DOHH2 (cell line): ENCODE data around the gene NFIA.

Experiments used
- H3F3A ChIP-seq: fragments of 200-600 bp; sonication (generic), shearing (Covaris generic); 2 replicates; pipeline ENCODE4 v1.6.0; 2016; ENCODE audit warnings: antibody characterized with exemption, mild to moderate bottlenecking; ENCODE audit not compliant: control insufficient read depth, insufficient read depth
- H3K27ac ChIP-seq: fragments of 200-600 bp; sonication (generic); 2 replicates; pipeline ENCODE4 v1.5.1; 2014; ENCODE audit warnings: low read depth, mild to moderate bottlenecking, low read length, moderate library complexity
- H3K27me3 ChIP-seq: fragments of 200-600 bp; sonication (generic); 2 replicates; pipeline ENCODE4 v1.6.1; 2014; ENCODE audit warnings: mild to moderate bottlenecking, low read length, mixed read lengths; ENCODE audit not compliant: control insufficient read depth
- H3K36me3 ChIP-seq: fragments of 200-600 bp; sonication (generic); 2 replicates; pipeline ENCODE4 v1.6.1; 2014; ENCODE audit warnings: mild to moderate bottlenecking, low read length, moderate library complexity, mixed read lengths; ENCODE audit not compliant: control insufficient read depth
- H3K4me1 ChIP-seq: fragments of 200-600 bp; sonication (generic); 2 replicates; pipeline ENCODE4 v1.6.1; 2014; ENCODE audit warnings: mild to moderate bottlenecking, low read length, mixed read lengths; ENCODE audit not compliant: control insufficient read depth
- H3K4me2 ChIP-seq: fragments of 200-600 bp; sonication (generic); 2 replicates; pipeline ENCODE4 v1.6.0; 2014; ENCODE audit warnings: mild to moderate bottlenecking, low read length, moderate library complexity
- H3K4me3 ChIP-seq: fragments of 200-600 bp; sonication (generic); 2 replicates; pipeline ENCODE4 v1.5.1; 2014; ENCODE audit warnings: mild to moderate bottlenecking, low read length, mixed read lengths
- H3K79me2 ChIP-seq: fragments of 200-600 bp; sonication (generic); 2 replicates; pipeline ENCODE4 v1.6.1; 2014; ENCODE audit warnings: mild to moderate bottlenecking, low read length, mixed read lengths; ENCODE audit not compliant: control insufficient read depth
- H3K9me2 ChIP-seq: fragments of 200-600 bp; sonication (generic); replicated peaks from 2 replicates; pipeline ENCODE4 v1.6.1; 2014; ENCODE audit warnings: mild to moderate bottlenecking, low read length, mixed read lengths; ENCODE audit not compliant: control insufficient read depth
- H3K9me3 ChIP-seq: fragments of 200-600 bp; sonication (generic); 2 replicates; pipeline ENCODE4 v1.6.1; 2014; ENCODE audit warnings: antibody characterized with exemption, low read length, mixed read lengths; ENCODE audit not compliant: control insufficient read depth, insufficient read depth
- H4K20me1 ChIP-seq: fragments of 200-600 bp; sonication (generic); 2 replicates; pipeline ENCODE4 v1.6.0; 2014; ENCODE audit warnings: low read depth, mild to moderate bottlenecking, antibody characterized with exemption, low read length, moderate library complexity; ENCODE audit not compliant: control insufficient read depth, insufficient read depth
- EZH2phosphoT487 ChIP-seq: fragments of 200-600 bp; sonication (generic); IDR thresholded peaks from 2 replicates; pipeline ENCODE4 v1.6.1; 2017; ENCODE audit warnings: borderline replicate concordance, mild to moderate bottlenecking, antibody characterized with exemption, low read length, moderate library complexity, mixed read lengths
- TF ChIP-seq, protein P1 (sequence below): fragments of 200-600 bp; sonication (generic); IDR thresholded peaks from one replicate; pipeline ENCODE4 v1.5.1; 2014; ENCODE audit warnings: antibody characterized with exemption, mild to moderate bottlenecking, low read depth, low read length; ENCODE audit not compliant: poor library complexity, severe bottlenecking

Gene NFIA

GRCh38 chr1:61300899-61301298 lies 218.5 kb downstream of the NFIA start:
- no peak for TF ChIP-seq EZH2phosphoT487
- TF ChIP-seq, protein P1, sequence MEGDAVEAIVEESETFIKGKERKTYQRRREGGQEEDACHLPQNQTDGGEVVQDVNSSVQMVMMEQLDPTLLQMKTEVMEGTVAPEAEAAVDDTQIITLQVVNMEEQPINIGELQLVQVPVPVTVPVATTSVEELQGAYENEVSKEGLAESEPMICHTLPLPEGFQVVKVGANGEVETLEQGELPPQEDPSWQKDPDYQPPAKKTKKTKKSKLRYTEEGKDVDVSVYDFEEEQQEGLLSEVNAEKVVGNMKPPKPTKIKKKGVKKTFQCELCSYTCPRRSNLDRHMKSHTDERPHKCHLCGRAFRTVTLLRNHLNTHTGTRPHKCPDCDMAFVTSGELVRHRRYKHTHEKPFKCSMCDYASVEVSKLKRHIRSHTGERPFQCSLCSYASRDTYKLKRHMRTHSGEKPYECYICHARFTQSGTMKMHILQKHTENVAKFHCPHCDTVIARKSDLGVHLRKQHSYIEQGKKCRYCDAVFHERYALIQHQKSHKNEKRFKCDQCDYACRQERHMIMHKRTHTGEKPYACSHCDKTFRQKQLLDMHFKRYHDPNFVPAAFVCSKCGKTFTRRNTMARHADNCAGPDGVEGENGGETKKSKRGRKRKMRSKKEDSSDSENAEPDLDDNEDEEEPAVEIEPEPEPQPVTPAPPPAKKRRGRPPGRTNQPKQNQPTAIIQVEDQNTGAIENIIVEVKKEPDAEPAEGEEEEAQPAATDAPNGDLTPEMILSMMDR = no peak
- Histone ChIP-seq H3F3A (no peaks in the 10 kb centered on the region), H3K4me3 (no peak overlapping the region), H3K9me2 (no peaks in the 10 kb centered on the region), H4K20me1 (no peaks in the 10 kb centered on the region), H3K79me2 (no peaks in the 10 kb centered on the region), H3K27me3 (no peaks in the 10 kb centered on the region), H3K4me1 (no peaks in the 10 kb centered on the region), H3K9me3 (no peaks in the 10 kb centered on the region), H3K4me2 (no peak overlapping the region), H3K36me3 (no peaks in the 10 kb centered on the region), H3K27ac (no peak overlapping the region)

GRCh38 chr1:61301824-61302657 lies 219.7 kb downstream of the NFIA start:
- TF ChIP-seq, protein P1 = no peak
- TF ChIP-seq EZH2phosphoT487 = no peak
- no peaks in the 10 kb centered on the region for H3K79me2 ChIP-seq

DNA sequence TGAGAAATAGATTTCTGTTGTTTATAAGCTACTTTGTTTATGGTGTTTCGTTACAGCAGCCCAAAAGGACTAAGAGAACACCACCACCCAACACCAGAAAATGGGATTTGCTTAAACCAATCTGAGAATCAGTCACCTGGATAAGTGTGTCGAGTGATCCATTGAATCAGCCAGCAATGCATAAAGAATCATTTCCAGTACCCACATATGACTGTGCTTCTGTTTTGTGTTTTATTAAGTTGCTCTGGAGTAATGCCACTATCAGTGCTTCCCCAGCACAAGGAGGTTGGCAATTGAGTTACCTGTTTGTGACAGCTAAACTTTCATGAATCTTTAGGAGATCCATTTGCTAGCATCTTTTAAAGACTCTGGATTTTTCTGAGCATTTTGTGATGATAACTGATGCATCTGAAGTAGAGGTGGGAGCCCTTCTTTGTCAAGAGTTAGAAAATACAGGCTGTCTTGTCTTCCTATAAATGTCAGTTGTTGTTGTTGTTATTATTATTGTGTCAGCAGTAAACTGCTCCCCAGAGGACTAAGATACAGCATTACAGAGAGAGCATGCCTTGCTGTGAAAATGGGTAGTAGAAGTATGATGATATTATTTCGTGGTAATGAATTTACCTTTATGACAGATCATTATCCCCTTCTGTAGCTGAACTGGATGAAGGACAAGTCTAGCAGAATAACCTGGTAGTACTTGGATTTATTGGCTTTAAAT lies 225.2 kb downstream of the NFIA start:
- H3K9me2 ChIP-seq = no peaks in the 10 kb centered on the region
- no peak overlapping the region for H3K27ac ChIP-seq
- no peaks in the 10 kb centered on the region for H3K36me3 ChIP-seq
- H3K27me3 ChIP-seq = no peaks in the 10 kb centered on the region
- TF ChIP-seq, protein P1 = no peak
- TF ChIP-seq EZH2phosphoT487 = no peak
- no peak overlapping the region for H3K4me2 ChIP-seq
- H3K9me3 ChIP-seq = no peaks in the 10 kb centered on the region
- H3K79me2 ChIP-seq = no peaks in the 10 kb centered on the region
- no peaks in the 10 kb centered on the region for H3K4me1 ChIP-seq
- H4K20me1 ChIP-seq = no peaks in the 10 kb centered on the region
- no peak overlapping the region for H3K4me3 ChIP-seq
- no peaks in the 10 kb centered on the region for H3F3A ChIP-seq

More at GRCh38 chr1:61301824-61302657, 219.7 kb downstream of the NFIA start:
- Histone ChIP-seq H3F3A (no peaks in the 10 kb centered on the region), H3K4me2 (no peak overlapping the region), H3K9me3 (no peaks in the 10 kb centered on the region), H4K20me1 (no peaks in the 10 kb centered on the region), H3K4me1 (no peaks in the 10 kb centered on the region), H3K36me3 (no peaks in the 10 kb centered on the region), H3K27ac (no peak overlapping the region), H3K9me2 (no peaks in the 10 kb centered on the region), H3K4me3 (no peak overlapping the region), H3K27me3 (no peaks in the 10 kb centered on the region)
